NCI-H774 (cell line): ENCODE measurements around the gene PRR16.

Experiments
- DNase-seq: peaks from one replicate; lab custom pipeline; 2025; lab: John Stamatoyannopoulos, UW

PRR16 gene

DNA sequence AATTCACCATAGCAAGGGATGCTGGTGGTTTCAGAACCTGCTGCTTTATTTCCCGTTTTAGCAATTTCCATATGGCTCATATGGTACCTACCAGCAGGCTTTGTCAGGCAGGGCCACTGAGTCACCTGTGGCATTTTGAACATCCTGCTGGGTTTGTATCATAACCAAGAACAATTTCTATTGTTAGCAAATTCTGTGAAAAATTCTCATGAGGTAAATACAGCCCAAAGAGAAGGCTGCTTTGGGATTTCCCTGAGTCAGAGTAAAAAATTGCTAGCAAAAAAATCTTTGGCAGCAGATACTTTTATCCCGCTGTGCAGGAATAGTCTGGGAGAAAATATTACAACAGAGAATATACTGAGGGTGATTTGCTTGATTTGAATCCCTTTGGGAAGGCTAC is 52.7 kb downstream of the PRR16 start:
- DNase-seq = no peak

DNA sequence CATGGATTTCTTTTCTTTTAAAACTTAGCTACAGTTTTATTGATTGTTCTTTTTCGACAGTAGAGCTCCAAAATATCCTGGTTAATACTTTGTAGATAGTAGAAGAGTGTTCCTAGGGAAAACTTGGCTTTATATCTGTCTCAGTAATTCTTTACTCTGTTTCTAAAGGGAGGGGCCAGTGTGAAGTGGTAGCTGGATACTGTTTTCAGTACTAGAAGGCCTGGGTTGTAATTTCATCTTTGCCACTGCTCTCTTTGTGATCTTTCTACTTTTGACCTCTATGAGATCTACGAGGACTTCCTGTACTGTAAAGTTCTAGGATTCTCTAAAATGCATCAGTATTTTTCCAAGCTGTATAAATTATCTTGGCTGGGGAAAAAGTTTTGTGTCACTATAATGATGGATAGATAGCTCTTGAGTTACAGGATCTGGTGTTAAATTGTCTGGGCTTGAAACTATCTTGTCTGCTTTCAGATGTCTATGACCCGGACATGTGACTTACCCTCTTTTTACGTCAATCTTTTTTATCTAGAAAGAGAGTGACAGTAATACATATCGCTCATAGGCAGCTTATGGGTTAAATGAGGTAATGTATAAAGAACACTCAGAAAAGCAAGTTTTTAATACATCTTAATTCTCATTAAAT is 53.6 kb downstream of the PRR16 start:
- no peak for DNase-seq

DNA sequence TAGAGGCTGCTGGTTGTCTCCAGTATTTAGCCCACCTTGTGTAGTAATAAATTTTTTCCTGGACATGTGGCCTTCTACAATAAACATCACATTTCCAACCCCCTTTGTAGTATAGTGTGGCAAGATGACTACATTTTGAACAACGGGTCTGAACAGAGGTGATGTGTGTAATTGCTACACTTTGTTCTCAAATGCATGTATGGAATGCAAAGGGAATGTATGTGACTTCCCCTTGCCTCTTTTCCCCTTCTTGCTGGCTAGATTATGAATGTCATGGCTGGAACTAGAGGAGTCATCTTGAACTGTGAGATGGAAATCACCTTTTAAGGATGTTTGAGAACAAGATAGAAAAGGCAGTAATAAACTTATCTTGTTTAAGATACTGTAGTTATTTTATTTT is 54.5 kb downstream of the PRR16 start:
- no peak for DNase-seq

DNA sequence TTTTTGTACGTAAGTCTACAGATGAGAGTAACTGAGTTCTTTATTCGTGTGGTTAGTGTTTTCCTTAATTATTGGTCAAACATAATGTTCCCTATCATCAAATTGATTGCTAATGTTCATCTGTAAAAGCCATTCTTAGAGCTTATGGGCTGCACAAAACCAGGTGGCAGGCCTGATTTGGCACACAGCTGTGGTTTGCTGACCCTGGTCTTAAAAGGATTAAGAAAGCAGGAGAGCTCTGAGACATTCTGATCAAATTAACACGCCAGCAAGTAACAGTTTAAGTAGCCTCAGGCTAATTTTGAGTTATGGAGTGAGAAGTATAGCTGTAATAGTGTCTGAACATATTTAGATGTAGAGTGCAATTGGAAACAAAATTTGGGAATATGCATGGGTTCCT is 63.2 kb downstream of the PRR16 start:
- no peak for DNase-seq

DNA sequence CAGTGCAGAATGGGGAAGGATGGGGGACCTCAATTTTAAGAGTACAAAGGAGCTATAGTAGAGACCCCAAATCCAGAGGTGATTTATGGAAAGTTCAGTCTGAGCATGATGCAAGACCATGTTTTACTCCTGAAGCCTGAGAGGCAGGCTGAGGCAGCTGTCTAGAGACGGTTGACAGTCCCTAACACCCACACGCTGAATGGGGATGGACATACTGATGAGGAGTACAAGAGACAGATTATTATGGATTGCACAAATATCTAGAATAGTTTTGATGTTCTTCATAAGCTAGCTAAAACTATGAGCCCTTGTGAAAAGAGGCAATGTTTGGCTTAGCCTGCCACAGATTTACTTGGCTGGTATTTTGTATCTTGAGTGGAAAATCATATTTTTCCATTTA is 64.5 kb downstream of the PRR16 start:
- no peak for DNase-seq

- DNase-seq = no peak
Measured at GRCh38 chr5:120529386-120529785, 65.3 kb downstream of the PRR16 start.

- DNase-seq = no peak
Measured at GRCh38 chr5:120531215-120531614, 67.1 kb downstream of the PRR16 start.

- no peak for DNase-seq
Measured at GRCh38 chr5:120532835-120533234, 68.7 kb downstream of the PRR16 start.

DNA sequence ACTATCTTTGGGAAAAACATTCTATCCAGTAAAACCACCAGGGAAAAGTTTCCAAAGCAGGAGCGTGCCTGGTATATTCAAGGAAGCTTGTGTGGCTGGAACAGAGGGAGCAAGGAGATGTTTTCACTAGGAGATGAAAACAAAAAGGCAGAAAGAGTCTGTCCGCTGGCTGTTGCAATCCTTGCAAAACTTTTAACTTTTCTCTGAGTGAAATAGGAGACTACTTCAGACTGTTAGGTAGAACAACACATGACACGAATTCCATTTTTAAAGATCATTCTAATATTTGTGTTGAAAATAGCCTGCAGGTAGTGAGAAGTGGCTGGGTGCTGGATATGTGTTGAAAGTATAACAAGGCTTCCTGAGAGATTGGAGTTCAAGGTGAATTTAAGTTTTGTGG is 69.5 kb downstream of the PRR16 start:
- DNase-seq = no peak

DNA sequence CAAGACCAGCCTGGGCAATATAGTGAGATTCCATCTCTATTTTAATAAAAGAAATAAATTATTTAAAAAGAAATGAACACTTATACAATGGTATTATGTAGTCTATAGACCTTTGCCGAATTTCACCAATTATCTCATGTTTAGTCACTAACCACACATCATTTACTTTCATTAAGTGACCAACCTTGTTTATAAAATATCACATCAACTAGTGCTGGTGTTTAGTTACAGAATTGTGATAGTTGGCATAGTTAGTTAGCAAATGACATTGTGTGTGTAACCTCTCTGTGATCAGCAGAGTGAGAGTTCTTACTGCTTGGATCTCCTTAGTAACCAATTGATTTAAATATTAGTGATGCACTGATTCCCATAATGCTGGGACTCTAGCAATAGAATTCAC is 71.8 kb downstream of the PRR16 start:
- DNase-seq = no peak

GRCh38 chr5:120538149-120538548 is 74.0 kb downstream of the PRR16 start:
- DNase-seq = no peak

- no peak for DNase-seq
Measured at GRCh38 chr5:120538644-120539043, 74.5 kb downstream of the PRR16 start.

GRCh38 chr5:120539471-120539870 is 75.4 kb downstream of the PRR16 start:
- no peak for DNase-seq

- DNase-seq = no peak
Measured at GRCh38 chr5:120540097-120540496, 76.0 kb downstream of the PRR16 start.

DNA sequence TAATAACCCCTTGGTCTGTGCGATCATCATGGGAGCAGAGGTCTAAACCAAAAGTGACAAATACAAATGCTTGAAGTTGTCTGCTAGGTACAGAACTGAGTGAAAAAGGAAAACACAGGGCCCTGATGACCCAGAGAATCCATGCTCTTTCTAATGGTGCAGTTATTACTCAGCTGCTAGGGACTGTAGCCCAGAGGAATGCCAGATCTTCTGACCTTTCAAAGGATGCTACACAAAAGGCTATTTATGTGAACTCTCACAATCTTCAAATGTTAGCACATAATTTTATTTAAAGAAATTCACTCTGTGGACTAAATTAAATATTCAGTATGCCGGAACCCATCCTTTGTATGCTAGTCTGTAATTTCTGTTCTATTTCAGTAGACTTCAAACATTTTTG is 79.9 kb downstream of the PRR16 start:
- no peak for DNase-seq

DNA sequence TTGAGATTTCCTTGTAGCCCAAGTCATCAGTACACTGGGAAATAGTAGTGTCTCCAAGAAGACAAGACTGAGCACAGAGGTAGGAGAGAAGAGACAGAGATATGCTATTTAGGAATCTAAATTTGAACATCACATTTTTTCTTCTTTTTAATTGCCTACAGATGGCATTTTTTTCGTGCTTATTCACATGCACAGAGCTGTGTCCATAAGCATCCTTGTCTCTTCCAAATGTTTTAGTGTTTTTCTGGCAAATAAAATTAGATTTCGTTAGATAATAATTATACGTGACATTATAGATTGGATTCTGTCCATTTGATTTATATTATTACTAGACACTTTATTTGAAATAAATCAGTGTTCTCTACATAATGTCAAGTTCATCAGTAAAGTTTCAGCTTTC is 80.9 kb downstream of the PRR16 start:
- no peak for DNase-seq

DNA sequence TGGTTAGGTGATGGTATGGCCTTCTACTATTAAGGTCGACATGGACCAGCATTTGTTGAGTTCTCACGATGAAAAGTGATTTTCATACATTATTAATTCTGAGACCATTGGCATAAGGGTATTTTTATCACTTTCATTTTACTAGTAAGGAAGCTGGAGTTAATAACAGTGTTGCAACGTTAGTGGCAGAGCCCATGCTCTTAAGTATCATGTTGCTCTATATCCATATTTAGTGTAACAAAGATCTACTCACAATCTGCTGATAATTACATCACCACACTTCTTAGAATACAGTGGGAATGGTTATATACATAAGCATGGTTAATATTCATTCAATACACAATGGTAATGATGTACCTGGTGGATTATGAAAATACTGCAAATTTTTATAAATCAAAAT is 81.9 kb downstream of the PRR16 start:
- no peak for DNase-seq

GRCh38 chr5:120546922-120547321 is 82.8 kb downstream of the PRR16 start:
- DNase-seq = no peak

DNA sequence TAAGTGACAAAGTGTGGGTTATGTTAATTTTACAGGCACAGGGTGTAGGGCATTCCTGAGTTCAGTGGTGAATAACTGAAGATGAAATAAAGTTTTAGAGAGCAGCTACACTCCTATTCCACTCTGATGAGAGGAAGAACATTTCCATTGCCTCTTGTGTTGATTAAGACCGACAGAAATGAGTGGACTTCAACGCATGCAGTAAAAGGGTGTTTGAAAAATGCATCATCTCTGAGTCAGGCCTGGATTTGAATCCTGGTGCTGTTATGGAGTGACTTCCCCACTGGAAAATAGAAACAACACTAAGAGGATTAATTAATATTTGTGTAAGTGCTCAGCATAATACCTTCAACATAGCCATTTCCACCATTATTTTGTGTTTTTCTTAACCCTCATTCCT is 86.3 kb downstream of the PRR16 start:
- no peak for DNase-seq

DNA sequence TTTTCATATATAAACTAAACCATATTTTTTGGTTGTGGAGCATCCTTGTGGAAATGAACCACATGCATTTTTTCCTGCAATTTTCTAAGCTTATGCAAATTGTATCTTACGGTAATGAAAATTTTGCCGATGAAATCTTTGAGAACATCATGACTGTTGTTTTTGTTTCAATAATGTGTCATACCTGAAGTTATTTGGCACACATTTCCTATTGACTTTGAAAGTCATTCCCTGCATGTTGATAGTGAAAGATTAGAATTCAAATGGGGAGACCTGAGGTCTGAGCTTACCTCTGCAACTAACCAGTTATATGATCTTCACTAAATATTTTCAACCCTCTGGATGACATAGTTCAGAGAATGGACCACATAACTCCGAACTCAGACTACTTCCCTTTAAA is 88.5 kb downstream of the PRR16 start:
- no peak for DNase-seq

- no peak for DNase-seq
Measured at GRCh38 chr5:120555345-120555744, 91.2 kb downstream of the PRR16 start.

DNA sequence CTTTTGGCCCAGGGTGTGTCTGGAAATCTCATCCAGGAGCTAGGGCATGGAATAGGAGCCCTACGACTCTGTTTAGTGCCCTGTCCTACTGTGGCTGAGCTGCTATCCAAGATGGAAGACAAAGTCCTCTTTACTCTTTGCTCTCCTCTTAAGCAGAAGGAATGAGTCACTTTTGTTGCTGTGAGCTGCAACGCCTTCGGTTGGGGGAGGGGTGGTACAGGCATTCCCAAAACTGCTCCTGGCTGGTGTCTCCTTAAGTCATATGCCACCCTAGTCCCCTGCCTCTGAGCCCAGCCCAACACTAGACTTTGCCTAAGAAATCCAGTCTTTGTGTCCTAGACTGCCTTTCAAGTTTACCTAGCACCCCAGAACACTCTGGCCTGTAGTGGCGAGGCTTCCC is 99.9 kb downstream of the PRR16 start:
- no peak for DNase-seq

DNA sequence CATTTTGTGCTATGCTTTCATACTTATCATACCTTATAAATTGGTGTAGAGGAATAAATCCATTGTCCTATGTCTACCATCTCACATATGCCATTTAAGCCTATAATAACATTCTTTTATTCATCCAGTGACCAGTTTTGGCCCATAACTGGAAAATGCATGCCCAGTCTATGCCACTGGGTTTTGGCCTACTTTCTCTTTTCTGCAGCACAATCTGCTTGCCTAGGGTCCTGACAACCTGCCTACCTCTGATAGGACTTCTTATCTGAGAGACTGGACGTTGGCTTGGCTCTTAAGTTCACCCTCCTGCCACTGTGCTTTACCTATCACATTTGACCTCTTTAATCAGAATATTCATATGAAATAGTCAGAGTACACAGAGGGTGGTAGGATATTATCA is 103.0 kb downstream of the PRR16 start:
- no peak for DNase-seq

- no peak for DNase-seq
Measured at GRCh38 chr5:120567921-120568320, 103.8 kb downstream of the PRR16 start.

GRCh38 chr5:120568711-120569110 is 104.6 kb downstream of the PRR16 start:
- no peak for DNase-seq
